Fibroblast of skin of left biceps (primary cell): ENCODE results near the gene IQCC.
"Not testable (repeated sequence)": the region's sequence is repeated elsewhere in the genome, so short reads cannot be mapped to it uniquely, and the experiment has no call there.

Experiments used
- DNase-seq, 2 experiments: peaks; one replicate each; pipeline ENCODE4 v3.0.0-alpha.2; 2013; ENCODE audit warnings: low read depth in 2 of 2

The IQCC gene

DNA sequence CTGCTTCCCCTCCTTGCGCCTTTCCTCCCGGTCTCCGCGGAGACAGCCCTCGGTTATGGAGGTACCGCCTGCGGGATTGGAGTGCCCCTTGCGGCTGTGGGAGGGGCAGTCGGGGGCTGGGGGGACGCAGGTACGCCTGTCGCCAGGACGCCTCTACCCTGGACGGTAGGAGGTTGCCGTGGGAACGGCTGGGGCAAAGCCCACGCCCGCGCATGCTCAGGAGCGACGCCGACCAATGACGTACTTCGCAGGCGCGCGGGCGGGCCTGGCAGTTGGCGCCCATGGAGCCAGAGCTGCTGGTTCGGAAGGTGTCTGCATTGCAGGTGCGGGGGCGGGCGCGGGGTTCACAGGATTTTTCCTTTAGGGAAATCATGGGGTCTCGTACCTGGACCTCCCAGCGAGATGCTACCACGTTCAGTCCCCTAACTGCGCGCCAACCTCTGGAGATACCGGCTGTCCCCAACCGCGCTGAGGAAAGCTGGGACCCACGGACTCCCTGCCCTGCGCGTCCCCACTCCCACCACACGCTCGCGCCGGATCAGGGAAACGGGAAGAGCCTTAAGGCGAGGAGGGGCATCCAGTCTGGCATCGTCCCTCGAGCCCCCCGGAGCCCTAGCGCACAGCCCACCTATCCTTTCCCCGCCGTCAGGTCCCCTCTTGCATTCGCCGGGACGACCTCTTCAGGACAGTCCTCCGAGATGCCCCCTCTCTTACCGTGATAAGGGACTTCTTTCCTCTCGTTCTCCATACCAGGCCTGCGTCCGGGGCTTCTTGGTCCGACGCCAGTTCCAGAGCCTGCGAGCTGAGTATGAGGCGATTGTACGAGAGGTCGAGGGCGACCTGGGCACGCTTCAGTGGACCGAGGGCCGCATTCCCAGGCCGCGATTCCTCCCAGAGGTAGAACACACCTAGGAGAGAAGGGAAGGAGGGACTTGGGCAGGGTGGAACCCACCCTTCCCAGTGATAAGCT, at the start of gene IQCC:
IQCC (plus strand) TSS at position 271 of the 970 bp plus-strand sequence; CDS start at position 282, 11 bp downstream.
- peak in 1 of 2 experiments; percentile 26 for DNase-seq

GRCh38 chr1:32159189-32159588, 46.3 kb upstream of the IQCC start:
- DNase-seq: no peak

DNA sequence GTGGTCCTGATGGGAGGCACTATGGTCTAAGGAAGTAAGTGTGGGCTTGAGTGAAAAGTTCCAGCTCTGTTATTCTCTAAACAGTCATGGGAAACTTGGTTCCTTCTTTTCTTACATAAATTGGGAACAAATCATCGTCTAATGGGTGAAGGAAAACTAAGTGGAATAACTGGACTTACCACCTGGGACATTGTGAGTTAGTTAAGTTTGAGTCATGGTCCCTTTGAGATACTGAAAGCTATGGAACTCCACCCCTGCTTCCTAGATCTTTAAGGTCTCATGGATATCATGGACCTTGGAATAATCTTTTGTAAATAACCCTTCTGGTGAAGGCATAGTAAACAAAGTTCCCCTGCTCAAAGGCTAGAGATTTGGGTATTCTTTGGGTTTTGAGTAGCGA, 42.1 kb upstream of the IQCC start:
- DNase-seq: no peak

GRCh38 chr1:32165633-32166032, 39.8 kb upstream of the IQCC start:
- DNase-seq: not testable (repeated sequence)

- DNase-seq: no peak
Observed at GRCh38 chr1:32170991-32171390, 34.5 kb upstream of the IQCC start.

- no peak for DNase-seq
Observed at GRCh38 chr1:32172621-32173245, 32.7 kb upstream of the IQCC start.

- DNase-seq: no peak
Observed at GRCh38 chr1:32178380-32179192, 26.9 kb upstream of the IQCC start.

DNA sequence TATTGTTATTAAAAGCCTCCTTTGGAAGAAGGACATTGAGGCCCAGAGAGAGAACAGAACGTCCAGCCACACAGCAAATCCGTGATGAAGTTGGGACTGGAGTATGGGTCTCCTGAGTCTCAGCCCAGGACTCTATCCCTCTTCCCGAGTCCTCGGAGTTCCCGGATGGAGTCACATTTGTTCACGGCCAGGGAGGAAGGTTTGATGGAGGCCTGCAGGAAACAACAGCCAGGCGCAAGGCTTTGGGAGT, 26.4 kb upstream of the IQCC start:
- no peak for DNase-seq

DNA sequence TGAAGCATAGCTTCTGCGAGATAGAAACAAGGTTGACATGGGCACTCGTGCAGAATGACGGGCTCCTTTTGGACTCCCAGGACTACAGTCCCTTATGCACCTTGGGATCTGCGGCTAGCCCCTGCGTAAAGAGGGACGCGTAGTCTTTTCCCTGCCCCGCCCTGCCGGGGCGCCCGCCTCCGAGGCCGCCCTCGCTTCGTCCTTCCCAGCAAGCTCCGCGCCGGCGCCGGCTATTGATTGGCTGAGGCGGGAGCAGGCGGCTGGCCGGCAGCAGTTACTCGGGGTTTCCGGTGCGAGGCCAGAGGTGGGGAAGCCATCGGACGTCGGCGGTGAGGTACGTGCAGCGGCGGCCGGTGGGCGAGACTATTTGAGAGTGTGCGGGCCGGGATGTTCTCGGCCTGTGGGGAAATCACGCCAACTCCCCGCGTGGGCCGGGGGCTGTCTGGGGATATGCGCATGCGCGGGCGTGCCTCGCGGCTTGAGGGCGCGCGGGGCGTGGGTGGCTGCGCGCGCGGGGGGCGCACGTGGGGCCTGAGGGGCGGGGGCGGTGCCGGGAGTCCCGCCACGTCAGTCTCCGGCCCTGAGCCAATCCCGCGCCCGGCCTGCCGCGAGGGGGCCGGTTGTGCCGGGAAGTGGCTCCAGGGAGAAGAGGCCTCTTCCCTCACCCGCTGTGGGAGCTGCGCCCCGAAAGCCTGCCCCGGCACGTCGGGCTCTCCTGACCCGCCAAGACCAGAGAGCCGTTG, 25.9 kb upstream of the IQCC start, which contains the start of gene TXLNA:
TXLNA (plus strand) TSS at position 233 of the 743 bp plus-strand sequence. CDS start 671 bp downstream, outside the sequence.
- peak; percentile 75 to 76 for DNase-seq

DNA sequence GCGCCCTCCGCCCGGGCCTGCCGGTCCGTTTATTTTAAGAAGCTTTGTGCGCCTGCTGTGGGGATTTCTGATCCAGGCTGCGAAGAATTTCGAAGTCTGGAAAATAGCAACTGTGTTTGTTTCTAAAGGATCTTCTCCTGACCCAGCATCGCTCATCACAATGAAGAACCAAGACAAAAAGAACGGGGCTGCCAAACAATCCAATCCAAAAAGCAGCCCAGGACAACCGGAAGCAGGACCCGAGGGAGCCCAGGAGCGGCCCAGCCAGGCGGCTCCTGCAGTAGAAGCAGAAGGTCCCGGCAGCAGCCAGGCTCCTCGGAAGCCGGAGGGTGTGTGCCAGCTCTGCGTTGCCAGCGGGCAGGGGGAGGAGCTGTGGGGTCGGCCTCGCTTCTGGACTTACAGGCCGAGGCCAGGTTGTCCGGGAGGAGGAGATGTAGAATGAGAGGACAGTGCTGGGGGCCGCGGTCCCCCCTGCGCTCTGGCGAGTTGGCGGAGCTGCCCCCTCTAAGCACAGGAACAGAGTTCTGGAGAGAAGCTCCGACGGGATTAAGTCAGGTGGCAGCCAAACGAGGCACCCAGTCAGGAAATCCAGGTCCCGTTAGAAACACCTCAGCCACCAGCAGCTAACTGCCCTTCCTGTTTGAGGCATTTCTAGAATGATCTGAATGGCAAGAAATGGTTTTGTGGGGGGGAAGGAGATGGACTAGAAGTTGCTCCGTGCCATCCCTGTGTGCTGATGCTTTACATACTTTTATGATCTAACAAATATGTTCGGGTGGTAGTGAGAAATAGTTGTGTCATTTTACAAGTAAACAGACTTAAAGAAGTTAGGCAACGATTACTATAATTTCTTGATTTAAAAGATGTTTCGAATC, 25.0 kb upstream of the IQCC start:
- no peak for DNase-seq

GRCh38 chr1:32181065-32181464, 24.4 kb upstream of the IQCC start:
- DNase-seq: no peak

- no peak for DNase-seq
Observed at GRCh38 chr1:32181563-32181962, 23.9 kb upstream of the IQCC start.

GRCh38 chr1:32182060-32182459, 23.4 kb upstream of the IQCC start:
- no peak for DNase-seq

- no peak for DNase-seq
Observed at GRCh38 chr1:32184650-32185049, 20.8 kb upstream of the IQCC start.

DNA sequence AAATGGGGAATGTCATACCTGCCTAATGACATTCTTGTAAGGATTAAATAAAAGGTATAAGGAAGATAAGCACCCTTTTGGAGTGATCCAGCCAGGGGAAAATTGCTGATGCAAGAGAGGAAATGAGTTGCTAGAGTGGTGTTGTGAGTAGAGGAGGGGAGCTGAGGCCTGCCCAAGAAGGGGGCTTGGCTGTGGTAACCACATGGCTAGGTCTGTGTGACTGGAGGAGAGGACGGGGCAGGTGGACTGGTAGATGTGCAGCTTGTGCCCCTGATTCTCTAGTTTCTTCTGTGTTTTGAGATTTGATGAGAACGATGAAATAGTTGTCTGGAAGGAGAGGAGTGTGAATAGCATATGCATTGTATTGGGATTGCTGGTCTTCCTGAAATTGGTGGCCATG, 19.4 kb upstream of the IQCC start:
- no peak for DNase-seq

GRCh38 chr1:32186491-32186890, 19.0 kb upstream of the IQCC start:
- DNase-seq: no peak

DNA sequence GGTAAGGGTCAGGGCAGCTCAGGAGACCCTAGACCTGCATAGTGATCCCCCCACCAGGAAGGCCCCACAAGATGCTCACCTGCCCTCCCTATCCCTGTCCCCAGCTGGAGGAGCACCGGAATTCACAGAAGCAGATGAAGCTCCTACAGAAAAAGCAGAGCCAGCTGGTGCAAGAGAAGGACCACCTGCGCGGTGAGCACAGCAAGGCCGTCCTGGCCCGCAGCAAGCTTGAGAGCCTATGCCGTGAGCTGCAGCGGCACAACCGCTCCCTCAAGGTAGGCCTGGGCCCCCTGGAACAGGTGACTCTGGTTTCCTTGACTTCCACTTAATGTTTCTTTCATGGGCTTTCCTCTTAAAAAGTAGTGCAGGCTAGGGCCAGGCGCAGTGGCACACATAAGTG, 17.6 kb upstream of the IQCC start:
- no peak for DNase-seq

DNA sequence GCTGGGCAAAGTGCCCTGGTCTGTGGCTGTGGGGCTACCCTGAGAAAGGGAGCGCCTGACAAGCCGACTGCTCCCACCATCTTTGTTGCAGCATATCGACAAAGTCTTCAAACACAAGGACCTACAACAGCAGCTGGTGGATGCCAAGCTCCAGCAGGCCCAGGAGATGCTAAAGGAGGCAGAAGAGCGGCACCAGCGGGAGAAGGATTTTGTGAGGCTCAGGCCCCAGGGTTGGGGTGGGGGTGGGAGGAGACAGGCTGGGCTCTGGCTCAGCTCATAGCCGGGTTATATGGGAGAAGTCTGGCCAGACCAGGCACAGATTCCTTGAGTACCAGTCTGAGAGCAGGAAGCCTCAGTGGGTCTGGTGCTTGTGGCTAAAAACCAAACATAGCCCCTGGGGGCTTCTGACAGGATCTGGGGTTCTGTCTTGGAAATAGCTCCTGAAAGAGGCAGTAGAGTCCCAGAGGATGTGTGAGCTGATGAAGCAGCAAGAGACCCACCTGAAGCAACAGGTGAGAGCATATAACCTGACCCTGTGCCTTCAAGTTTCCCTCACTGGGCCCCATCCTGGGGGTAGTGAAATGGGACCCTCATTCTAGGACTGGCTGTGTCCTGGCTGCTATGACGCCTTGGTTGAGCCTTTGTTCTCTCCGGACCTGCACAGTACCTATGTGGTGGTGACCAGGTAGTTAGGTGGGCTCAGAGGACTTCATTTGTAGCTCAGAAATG, 13.1 kb upstream of the IQCC start:
- DNase-seq: no peak

GRCh38 chr1:32194984-32195383, 10.5 kb upstream of the IQCC start:
- no peak for DNase-seq

GRCh38 chr1:32195531-32195930, 9.9 kb upstream of the IQCC start:
- DNase-seq: no peak
